Activated CD8-positive, alpha-beta memory T cell treated with anti-CD3 and anti-CD28 coated beads for 1 hour (primary cell): Measurements from ENCODE around the gene ADARB1.

Source experiments
- DNase-seq, 2 donors: peaks; one replicate each; pipeline ENCODE4 v3.0.0-alpha.2; 2020; ENCODE audit warnings: low read depth in 1 of 2; ENCODE audit errors: extremely low read depth in 1 of 2

Gene ADARB1

DNA sequence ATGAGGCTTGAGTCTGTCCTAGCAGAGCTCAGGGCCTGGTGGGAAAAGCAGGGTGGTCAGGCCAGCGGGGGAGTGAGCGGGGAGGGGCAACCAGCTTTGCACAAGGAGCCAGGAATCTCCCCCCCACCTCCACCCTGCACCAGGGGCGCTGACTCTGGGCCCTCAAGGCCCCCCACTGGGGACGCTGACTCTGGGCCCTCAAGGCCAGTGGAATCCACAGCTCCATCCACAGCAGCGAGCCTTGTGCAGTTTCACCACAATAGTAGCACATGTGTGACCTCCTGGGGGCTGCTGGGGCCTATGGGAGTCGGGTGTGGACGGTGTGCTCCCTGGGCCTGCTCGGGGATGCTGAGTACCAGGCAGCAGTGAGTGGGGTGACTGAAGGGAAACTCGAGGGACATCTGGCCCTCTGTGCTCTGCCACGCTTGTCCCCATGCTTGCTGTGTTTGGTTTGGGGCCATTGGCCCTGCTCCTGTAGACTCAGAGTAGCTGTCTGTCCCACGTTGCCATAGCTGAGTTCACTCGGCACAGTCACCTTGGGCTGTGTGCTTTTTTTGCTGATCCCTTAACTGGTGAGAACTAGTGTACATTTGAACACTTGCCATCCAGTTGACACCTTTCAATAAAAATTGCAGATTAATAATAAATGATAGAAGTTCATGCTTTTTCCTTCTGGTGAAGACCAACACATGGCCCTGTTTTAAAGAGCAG lies 89.2 kb downstream of the ADARB1 start:
- DNase-seq = no peak

DNA sequence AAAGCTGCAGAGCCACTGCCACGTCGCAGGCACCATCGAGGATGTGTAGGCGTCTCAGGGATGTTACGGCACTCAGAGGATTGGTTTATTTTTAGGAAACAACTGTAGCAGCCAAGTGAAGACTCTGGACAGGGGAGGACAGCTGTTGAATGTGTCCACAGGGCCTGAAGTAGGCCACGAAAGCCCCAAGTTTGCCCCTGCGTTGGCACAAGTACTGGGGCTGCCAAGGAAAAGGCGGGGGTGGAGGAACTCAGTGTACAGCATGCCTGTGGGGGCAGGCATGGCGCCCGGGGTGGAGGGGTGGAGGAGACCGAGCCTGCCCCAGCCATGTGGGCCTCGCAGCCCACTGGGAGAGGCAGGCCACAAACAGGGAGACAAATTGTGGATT lies 89.7 kb downstream of the ADARB1 start:
- no peak for DNase-seq

- no peak for DNase-seq
Measured at GRCh38 chr21:45164838-45165237, 90.5 kb downstream of the ADARB1 start.

DNA sequence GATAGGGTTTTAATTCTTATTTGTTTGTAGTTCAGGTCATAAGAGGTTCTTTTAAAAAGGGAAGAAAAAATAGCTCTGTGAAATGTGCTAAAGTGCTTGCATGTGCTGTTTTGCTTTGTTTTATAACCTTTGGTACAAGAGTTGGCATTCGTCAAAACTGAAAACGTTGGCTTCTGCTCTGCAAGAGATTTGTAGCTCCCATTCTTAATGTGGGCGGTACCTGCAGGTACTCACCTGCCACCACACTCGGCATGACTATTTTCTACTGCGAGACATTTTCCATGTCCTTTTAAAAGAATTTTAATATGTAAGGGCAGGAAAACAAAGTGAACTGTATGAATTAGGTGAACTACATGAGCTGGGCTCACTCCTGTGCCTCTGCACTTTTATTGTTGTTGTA lies 92.6 kb downstream of the ADARB1 start:
- DNase-seq = no peak

DNA sequence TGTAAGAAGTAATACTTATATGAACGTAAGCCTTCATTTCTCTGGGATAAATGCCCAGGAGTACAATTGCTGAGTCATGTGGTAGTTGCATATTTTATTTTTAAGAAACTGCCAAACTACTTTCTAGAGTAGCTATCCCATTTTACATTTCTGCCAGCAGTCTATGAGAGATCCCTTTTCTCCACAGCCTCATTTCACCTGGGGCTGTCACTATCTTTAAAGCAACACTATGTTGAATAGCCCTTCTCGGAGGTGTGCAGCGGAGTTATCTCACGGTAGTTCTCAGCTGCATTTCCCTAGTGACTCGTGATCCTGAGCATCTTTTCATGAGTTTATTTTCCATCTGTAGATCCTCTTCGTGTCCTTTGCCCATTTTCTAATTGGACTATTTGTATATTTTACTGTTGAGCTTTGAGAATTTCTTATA lies 93.4 kb downstream of the ADARB1 start:
- no peak for DNase-seq

DNA sequence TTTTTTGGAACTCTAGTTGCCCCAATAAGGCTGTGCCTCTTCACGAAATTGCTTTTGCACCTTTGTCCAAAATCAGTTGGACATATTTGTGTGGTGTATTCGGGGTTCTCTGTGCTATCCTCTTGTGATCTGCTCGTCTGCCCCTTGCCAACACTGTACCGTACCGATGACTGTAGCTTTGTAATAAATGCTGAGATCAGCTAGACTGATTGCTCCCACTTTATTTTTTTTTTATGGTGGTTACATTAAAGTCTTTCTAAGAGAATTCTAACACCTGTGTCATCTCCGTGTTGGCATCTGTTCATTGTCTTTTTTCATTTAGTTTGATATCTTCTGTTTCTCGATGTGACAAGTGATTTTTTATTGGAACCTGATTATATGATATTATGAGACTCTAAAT lies 94.1 kb downstream of the ADARB1 start:
- DNase-seq = no peak

DNA sequence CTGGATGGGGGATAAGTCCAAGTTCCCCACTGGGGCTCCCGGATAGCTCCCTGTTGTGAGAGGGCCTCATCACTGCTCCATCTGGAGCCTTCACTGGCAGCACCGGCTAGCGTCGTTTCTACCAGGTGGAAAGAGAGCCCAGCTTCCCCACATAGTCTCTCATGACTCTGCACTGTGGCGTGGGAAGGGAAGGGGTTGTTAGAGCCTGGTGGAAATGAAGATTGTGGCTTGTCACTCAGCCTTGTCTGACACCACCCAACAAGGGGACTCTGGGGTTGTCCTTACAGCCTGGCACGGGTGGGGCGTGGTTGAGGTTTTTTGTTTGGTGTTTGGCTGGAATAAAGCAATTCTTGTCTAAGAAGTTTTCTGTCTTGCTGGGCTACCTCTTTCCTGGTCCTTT lies 94.6 kb downstream of the ADARB1 start:
- no peak for DNase-seq

DNA sequence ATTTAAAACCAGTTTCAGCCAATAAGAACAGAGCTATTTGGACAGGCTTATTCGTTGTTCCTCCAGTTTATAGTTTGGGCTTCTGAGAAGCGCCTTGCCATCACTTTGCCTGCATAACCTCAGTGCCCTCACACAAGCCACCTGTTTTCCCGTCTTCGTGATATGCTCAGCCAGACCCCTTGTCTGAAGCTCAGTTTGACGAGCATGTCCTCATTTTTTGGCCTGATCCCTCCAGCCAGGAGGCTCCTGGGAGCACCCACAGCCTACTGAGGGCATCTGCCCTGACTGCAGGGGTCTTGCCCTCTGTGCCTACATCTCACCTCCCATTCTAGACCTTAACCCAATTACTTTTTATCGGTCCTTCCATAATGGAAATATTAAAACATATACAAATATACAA lies 95.3 kb downstream of the ADARB1 start:
- DNase-seq = no peak

DNA sequence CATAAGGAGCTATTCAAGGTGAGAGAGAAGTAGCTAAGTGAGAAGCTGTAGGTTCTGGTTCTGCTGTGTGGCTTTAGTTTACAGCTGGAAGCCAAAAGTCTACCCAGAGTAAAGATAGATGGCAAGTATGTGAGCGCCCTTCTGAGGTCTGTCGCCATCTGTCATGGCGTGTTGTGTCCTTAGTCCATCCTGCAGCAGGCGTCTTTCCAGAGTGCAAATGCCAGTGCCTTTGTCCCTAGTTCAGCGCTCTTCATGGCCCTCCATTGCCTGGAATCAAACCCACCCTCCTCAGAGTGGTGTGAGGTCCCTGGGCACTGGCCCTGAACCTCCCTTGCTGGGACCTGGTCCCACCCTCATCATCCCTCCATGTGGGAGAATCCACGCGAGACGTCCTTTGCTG lies 96.6 kb downstream of the ADARB1 start:
- no peak for DNase-seq

- DNase-seq = no peak
Measured at GRCh38 chr21:45172420-45172819, 98.0 kb downstream of the ADARB1 start.

- DNase-seq = no peak
Measured at GRCh38 chr21:45175326-45176095, 101.1 kb downstream of the ADARB1 start.

DNA sequence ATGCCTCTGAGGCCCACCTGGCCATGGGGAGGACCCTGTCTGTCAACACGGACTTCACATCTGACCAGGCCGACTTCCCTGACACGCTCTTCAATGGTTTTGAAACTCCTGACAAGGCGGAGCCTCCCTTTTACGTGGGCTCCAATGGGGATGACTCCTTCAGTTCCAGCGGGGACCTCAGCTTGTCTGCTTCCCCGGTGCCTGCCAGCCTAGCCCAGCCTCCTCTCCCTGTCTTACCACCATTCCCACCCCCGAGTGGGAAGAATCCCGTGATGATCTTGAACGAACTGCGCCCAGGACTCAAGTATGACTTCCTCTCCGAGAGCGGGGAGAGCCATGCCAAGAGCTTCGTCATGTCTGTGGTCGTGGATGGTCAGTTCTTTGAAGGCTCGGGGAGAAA lies 101.8 kb downstream of the ADARB1 start:
- DNase-seq = no peak

DNA sequence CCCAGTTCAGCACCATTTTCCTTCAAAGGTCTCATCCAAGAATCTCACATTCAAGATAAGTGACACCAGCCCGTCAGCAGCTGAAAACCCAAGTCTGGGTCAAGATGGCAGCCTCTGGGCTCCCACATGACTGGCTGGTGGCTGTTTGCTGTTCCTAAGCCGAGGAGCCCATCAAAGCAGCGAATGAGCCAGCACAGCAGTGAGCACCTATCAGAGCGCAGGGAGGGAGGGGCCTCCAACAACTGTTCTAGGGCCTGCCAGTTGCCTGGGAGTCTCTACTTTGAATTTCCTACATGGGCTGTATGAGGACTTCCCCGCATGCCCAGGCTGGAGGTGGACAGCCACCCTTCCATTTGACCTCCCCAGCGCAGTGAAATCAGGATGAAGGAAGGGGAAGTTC lies 102.7 kb downstream of the ADARB1 start:
- no peak for DNase-seq

DNA sequence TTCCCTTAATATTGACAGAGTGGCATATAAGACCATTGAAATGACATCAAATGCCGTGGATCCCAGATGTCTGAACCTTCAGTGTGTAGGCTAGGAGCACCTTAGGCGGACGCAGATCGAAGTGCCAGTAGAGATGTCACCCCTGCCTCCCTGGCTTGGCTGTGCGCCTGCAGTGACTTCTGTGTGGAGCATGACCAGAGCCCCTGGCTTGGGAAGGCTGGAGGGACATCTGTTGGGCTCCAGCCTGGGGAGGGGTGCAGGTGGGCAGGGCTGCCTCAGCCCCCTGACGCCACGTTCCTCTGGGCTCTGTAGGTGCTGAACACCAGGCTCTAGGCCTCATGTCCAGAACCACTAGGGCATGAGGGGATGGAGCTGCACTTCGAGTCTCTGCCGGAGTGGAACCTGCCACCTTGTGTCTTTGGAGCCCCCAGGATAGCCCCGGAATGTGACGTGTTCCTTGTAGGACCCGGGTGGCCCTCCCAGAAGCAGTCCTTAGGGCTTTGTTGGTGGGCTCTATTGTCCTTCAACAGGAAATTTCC lies 103.8 kb downstream of the ADARB1 start:
- DNase-seq = no peak

DNA sequence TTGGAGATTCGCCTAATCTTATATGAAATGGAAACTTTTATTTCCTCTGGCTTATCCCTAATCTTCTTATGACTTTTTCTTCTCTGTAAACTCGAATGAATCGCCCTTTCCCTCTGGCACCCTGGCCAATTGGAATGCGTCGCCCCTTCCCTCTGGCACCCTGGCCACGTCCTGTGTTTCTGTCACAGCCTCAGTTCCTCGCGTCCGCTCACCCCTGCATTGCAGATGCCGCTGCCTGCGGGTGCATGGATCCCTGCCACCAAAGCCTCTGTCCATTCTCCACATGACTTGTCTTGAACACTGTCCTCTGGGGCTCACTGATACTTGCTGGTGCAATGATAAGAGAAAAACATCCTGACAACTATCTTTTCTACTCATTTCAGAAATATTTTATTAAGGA lies 104.6 kb downstream of the ADARB1 start:
- no peak for DNase-seq

GRCh38 chr21:45179568-45180245 lies 105.3 kb downstream of the ADARB1 start:
- no peak for DNase-seq

- no peak for DNase-seq
Measured at GRCh38 chr21:45180246-45180599, 105.8 kb downstream of the ADARB1 start.

DNA sequence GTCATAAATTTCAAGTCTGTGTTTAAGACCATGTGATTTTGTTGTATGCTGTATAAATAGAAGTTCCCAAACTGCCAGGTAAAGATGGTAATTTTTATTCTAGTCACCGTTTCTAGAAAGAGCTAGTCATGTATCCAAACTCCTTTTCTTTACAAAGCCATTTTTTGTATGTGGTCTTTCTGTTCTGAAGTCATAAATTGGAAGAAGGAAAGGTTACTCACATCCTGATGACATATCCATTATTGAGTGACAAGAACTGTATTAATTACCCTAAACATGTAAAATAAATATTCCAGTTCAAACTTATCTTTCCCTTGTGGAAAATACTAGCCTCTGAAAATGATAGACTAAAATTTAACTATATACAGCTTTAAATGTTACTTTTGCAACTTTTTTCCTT lies 108.6 kb downstream of the ADARB1 start:
- no peak for DNase-seq

DNA sequence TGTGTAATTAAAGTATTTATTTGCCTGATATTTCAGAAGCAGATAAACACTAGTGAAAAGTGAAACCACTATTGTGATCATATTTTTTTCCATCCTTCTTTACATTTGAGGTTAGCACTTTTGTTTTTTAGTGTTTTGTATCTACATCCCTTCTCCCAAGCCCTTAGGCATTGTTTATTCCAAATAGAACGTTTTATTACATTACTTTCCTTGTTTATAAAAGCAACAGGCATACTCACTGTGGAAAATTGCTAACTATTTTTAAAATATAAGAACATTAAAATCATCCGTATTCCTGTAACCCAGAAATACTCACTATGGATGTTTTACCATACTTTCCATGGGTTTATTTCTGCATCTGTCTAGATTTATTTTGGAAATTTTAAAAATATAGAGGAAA lies 109.5 kb downstream of the ADARB1 start:
- no peak for DNase-seq

DNA sequence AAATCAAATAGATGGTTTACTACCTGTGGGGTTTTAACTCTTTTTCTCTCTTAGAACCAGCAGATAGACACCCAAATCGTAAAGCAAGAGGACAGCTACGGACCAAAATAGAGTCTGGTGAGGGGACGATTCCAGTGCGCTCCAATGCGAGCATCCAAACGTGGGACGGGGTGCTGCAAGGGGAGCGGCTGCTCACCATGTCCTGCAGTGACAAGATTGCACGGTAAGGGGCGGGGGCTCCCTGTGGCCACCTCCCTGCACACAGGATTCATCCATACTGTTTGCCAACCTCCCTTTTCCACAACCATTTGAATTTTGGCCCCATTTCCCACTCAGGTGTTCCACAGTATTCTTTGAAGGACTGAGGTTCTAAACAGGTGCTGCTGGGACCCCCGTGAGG lies 110.5 kb downstream of the ADARB1 start:
- DNase-seq = no peak

DNA sequence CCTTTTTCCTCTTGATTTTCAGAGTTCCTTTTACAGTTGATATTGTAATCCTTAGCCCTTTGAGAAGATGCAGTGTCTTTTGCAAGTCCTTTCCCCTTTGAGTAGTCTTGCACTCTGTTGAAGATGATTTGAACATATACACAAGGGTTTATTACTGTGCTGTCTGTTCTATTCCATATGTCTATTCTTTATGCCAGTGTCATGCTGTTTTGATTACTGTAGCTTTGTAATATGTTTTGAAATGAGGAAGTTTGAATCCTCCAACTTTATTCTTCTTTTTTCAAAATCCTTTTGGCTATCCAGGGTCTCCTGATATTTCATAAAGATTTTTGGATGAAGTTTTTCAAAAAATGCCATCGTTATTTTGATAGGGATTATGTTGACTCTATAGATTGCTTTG lies 112.3 kb downstream of the ADARB1 start:
- DNase-seq = no peak

GRCh38 chr21:45187646-45188045 lies 113.3 kb downstream of the ADARB1 start:
- no peak for DNase-seq
